ENCODE data around the gene HGFAC. TPM values are rescaled to one million over a fixed set of nuclear protein-coding genes. Genes with fewer than 3 reads are reported as not detected.

Gene HGFAC
- polyA plus RNA-seq, 2 donors = 0.53 to 0.55 TPM

GRCh38 chr4:3445111-3445820, 3.5 kb downstream of the HGFAC start:
- no peaks in the 10 kb centered on the region for H3K9me3 ChIP-seq (ENCODE audit: control insufficient read depth in 2 of 2, insufficient read depth in 1 of 2, low read depth in 1 of 2, low read length in 1 of 2)
- no peaks in the 10 kb centered on the region for H3K27me3 ChIP-seq (ENCODE audit: control insufficient read depth in 1 of 2, insufficient read depth in 2 of 2, low read length in 2 of 2)
- 73 to 80% methylated on average over 34 of the region's 34 CpGs for WGBS, 2 donors
- no peaks in the 10 kb centered on the region for H3K4me1 ChIP-seq (ENCODE audit: control insufficient read depth in 2 of 2, insufficient read depth in 2 of 2, low read length in 1 of 2)
- H3K36me3 ChIP-seq (ENCODE audit: control insufficient read depth in 2 of 2, insufficient read depth in 2 of 2, low read length in 1 of 2) = no peaks in the 10 kb centered on the region
- H3K4me3 ChIP-seq (ENCODE audit: low read depth in 1 of 2, low read length in 2 of 2) = no peak overlapping the region
- no peak overlapping the region for H3K27ac ChIP-seq (ENCODE audit: low read depth in 2 of 2, low read length in 1 of 2)

GRCh38 chr4:3445829-3446545, 4.2 kb downstream of the HGFAC start:
- H3K36me3 ChIP-seq (ENCODE audit: control insufficient read depth in 2 of 2, insufficient read depth in 2 of 2, low read length in 1 of 2) = no peaks in the 10 kb centered on the region
- no peak overlapping the region for H3K4me3 ChIP-seq (ENCODE audit: low read depth in 1 of 2, low read length in 2 of 2)
- 88 to 90% methylated on average over 30 to 34 of the region's 34 CpGs for WGBS, 2 donors
- H3K27me3 ChIP-seq (ENCODE audit: control insufficient read depth in 1 of 2, insufficient read depth in 2 of 2, low read length in 2 of 2) = no peaks in the 10 kb centered on the region
- no peaks in the 10 kb centered on the region for H3K4me1 ChIP-seq (ENCODE audit: control insufficient read depth in 2 of 2, insufficient read depth in 2 of 2, low read length in 1 of 2)
- no peak overlapping the region for H3K27ac ChIP-seq (ENCODE audit: low read depth in 2 of 2, low read length in 1 of 2)
- H3K9me3 ChIP-seq (ENCODE audit: control insufficient read depth in 2 of 2, insufficient read depth in 1 of 2, low read depth in 1 of 2, low read length in 1 of 2) = no peaks in the 10 kb centered on the region

- Histone ChIP-seq H3K36me3 (ENCODE audit: control insufficient read depth in 2 of 2, insufficient read depth in 2 of 2, low read length in 1 of 2) (no peaks in the 10 kb centered on the region), H3K4me3 (ENCODE audit: low read depth in 1 of 2, low read length in 2 of 2) (no peak overlapping the region)
- WGBS, 2 donors = 89 to 96% methylated on average over 22 of the region's 22 CpGs
These were observed 5.0 kb downstream of the HGFAC start for GRCh38 chr4:3446631-3447320.

GRCh38 chr4:3447431-3448395, 5.9 kb downstream of the HGFAC start:
- Histone ChIP-seq H3K27ac (ENCODE audit: low read depth in 2 of 2, low read length in 1 of 2) (no peak overlapping the region), H3K27me3 (ENCODE audit: control insufficient read depth in 1 of 2, insufficient read depth in 2 of 2, low read length in 2 of 2) (no peaks in the 10 kb centered on the region), H3K4me1 (ENCODE audit: control insufficient read depth in 2 of 2, insufficient read depth in 2 of 2, low read length in 1 of 2) (no peaks in the 10 kb centered on the region), H3K4me3 (ENCODE audit: low read depth in 1 of 2, low read length in 2 of 2) (no peak overlapping the region), H3K36me3 (ENCODE audit: control insufficient read depth in 2 of 2, insufficient read depth in 2 of 2, low read length in 1 of 2) (no peaks in the 10 kb centered on the region), H3K9me3 (ENCODE audit: control insufficient read depth in 2 of 2, insufficient read depth in 1 of 2, low read depth in 1 of 2, low read length in 1 of 2) (no peaks in the 10 kb centered on the region)
- WGBS, 2 donors = 91 to 94% methylated on average over 42 to 53 of the region's 53 CpGs

More at GRCh38 chr4:3446631-3447320, 5.0 kb downstream of the HGFAC start:
- Histone ChIP-seq H3K4me1 (ENCODE audit: control insufficient read depth in 2 of 2, insufficient read depth in 2 of 2, low read length in 1 of 2) (no peaks in the 10 kb centered on the region), H3K9me3 (ENCODE audit: control insufficient read depth in 2 of 2, insufficient read depth in 1 of 2, low read depth in 1 of 2, low read length in 1 of 2) (no peaks in the 10 kb centered on the region), H3K27me3 (ENCODE audit: control insufficient read depth in 1 of 2, insufficient read depth in 2 of 2, low read length in 2 of 2) (no peaks in the 10 kb centered on the region), H3K27ac (ENCODE audit: low read depth in 2 of 2, low read length in 1 of 2) (no peak overlapping the region)

DNA sequence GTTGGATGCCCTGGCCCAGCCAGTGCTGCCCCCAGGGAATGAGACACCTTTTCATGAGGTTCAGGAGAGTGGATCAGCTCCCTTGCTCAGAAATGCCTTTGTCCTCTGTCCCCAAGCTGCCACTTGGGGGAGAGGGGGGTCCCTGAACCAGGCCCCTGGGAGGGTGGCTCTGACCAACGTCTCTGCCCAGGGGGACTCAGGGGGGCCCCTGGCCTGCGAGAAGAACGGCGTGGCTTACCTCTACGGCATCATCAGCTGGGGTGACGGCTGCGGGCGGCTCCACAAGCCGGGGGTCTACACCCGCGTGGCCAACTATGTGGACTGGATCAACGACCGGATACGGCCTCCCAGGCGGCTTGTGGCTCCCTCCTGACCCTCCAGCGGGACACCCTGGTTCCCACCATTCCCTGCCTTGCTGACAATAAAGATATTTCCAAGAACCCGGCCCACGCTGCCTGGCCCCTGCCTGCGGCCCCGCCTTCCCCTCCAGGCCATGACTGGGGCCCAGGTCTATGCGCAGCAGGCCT, 7.3 kb downstream of the HGFAC start:
- H3K27me3 ChIP-seq (ENCODE audit: control insufficient read depth in 1 of 2, insufficient read depth in 2 of 2, low read length in 2 of 2) = no peaks in the 10 kb centered on the region
- H3K36me3 ChIP-seq (ENCODE audit: control insufficient read depth in 2 of 2, insufficient read depth in 2 of 2, low read length in 1 of 2) = no peaks in the 10 kb centered on the region
- WGBS, 2 donors = 90 to 91% methylated on average over 21 of the region's 21 CpGs
- no peak overlapping the region for H3K27ac ChIP-seq (ENCODE audit: low read depth in 2 of 2, low read length in 1 of 2)
- H3K4me3 ChIP-seq (ENCODE audit: low read depth in 1 of 2, low read length in 2 of 2) = no peak overlapping the region
- H3K9me3 ChIP-seq (ENCODE audit: control insufficient read depth in 2 of 2, insufficient read depth in 1 of 2, low read depth in 1 of 2, low read length in 1 of 2) = no peaks in the 10 kb centered on the region
- no peaks in the 10 kb centered on the region for H3K4me1 ChIP-seq (ENCODE audit: control insufficient read depth in 2 of 2, insufficient read depth in 2 of 2, low read length in 1 of 2)

GRCh38 chr4:3449574-3450534, 8.1 kb downstream of the HGFAC start:
- Histone ChIP-seq H3K36me3 (ENCODE audit: control insufficient read depth in 2 of 2, insufficient read depth in 2 of 2, low read length in 1 of 2) (no peaks in the 10 kb centered on the region), H3K9me3 (ENCODE audit: control insufficient read depth in 2 of 2, insufficient read depth in 1 of 2, low read depth in 1 of 2, low read length in 1 of 2) (no peaks in the 10 kb centered on the region), H3K4me3 (ENCODE audit: low read depth in 1 of 2, low read length in 2 of 2) (no peak overlapping the region), H3K27ac (ENCODE audit: low read depth in 2 of 2, low read length in 1 of 2) (no peak overlapping the region), H3K27me3 (ENCODE audit: control insufficient read depth in 1 of 2, insufficient read depth in 2 of 2, low read length in 2 of 2) (no peaks in the 10 kb centered on the region), H3K4me1 (ENCODE audit: control insufficient read depth in 2 of 2, insufficient read depth in 2 of 2, low read length in 1 of 2) (no peaks in the 10 kb centered on the region)
- WGBS, 2 donors = 80 to 82% methylated on average over 33 to 35 of the region's 35 CpGs

- no peaks in the 10 kb centered on the region for H3K36me3 ChIP-seq (ENCODE audit: control insufficient read depth in 2 of 2, insufficient read depth in 2 of 2, low read length in 1 of 2)
- H3K27ac ChIP-seq (ENCODE audit: low read depth in 2 of 2, low read length in 1 of 2) = no peak overlapping the region
- no peaks in the 10 kb centered on the region for H3K27me3 ChIP-seq (ENCODE audit: control insufficient read depth in 1 of 2, insufficient read depth in 2 of 2, low read length in 2 of 2)
- 98 to 99% methylated on average over 4 of the region's 4 CpGs for WGBS, 2 donors
- peaks cover 0 to under 1% of the 10 kb centered on the region in 2 donors for H3K9me3 ChIP-seq (ENCODE audit: control insufficient read depth in 2 of 2, insufficient read depth in 1 of 2, low read depth in 1 of 2, low read length in 1 of 2)
- H3K4me1 ChIP-seq (ENCODE audit: control insufficient read depth in 2 of 2, insufficient read depth in 2 of 2, low read length in 1 of 2) = no peaks in the 10 kb centered on the region
- no peak overlapping the region for H3K4me3 ChIP-seq (ENCODE audit: low read depth in 1 of 2, low read length in 2 of 2)
These were observed 8.9 kb downstream of the HGFAC start for GRCh38 chr4:3450643-3451042.

- Histone ChIP-seq H3K27ac (ENCODE audit: low read depth in 2 of 2, low read length in 1 of 2) (no peak overlapping the region), H3K36me3 (ENCODE audit: control insufficient read depth in 2 of 2, insufficient read depth in 2 of 2, low read length in 1 of 2) (no peaks in the 10 kb centered on the region), H3K4me3 (ENCODE audit: low read depth in 1 of 2, low read length in 2 of 2) (no peak overlapping the region), H3K27me3 (ENCODE audit: control insufficient read depth in 1 of 2, insufficient read depth in 2 of 2, low read length in 2 of 2) (no peaks in the 10 kb centered on the region), H3K9me3 (ENCODE audit: control insufficient read depth in 2 of 2, insufficient read depth in 1 of 2, low read depth in 1 of 2, low read length in 1 of 2) (peaks cover 0 to 2% of the 10 kb centered on the region in 2 donors), H3K4me1 (ENCODE audit: control insufficient read depth in 2 of 2, insufficient read depth in 2 of 2, low read length in 1 of 2) (no peaks in the 10 kb centered on the region)
- 23 to 31% methylated on average over 3 of the region's 3 CpGs for WGBS, 2 donors
These were observed 10.2 kb downstream of the HGFAC start for GRCh38 chr4:3451956-3452355.
